ENCODE data around the gene FBXO41.
A peak's percentile ranks its signal among the peaks of the same experiment; 100 is the strongest.
"Not testable (repeated sequence)": the region's sequence is repeated elsewhere in the genome, so short reads cannot be mapped to it uniquely, and the experiment has no call there.

FBXO41 gene

DNA sequence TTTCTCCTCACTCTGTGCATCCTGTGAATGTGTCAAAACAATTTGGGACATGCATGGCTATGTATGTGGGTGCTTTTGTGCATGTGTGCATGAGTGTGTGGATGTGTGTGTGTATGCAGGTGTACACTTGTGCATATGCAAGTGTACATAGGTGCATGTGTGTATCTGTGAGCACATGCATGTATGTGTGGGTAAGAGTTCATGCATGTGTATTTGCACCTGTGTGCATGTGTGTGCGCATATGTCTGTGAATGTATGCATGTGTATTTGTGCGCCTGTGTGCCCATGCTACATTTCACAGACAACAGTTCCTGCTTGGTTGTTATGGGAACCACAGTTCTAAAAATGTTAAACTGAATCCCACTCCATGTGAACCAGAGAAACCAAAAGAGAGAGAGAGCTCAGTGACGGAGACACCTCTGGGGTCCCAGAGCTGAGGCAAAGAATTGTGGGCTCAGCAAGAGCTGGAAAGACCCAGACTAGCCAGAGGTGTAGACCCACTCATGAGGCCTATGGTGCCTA lies 1.9 kb upstream of the FBXO41 start:
- no peak for DNase-seq

DNA sequence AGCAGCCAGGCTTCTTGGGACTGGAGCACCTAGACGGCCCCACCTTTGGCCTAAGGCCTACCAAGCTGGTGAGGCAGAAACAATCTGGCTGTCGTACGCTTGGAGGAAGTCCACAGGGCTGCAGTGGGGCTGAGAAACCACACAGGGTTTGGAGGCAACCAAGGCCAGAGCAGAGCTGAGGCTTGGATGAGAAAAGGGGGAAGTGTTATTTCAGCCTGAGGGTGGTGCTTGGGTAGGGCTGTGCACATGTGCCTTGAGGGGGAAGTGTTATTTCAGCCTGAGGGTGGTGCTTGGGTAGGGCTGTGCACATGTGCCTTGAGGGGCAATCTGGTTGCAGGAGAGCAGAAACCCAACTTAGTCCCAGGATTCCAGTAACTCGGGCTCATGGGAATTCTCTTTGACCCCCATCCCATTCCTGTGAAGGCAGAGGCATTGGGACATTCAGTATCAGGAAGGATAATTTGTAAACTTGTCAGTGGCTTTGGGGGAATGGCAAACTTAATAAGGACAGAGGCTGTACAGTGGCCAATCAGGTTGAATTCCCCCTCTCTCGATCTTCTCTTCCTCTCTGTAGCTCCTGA lies 971 bp upstream of the FBXO41 start:
- DNase-seq: no peak

DNA sequence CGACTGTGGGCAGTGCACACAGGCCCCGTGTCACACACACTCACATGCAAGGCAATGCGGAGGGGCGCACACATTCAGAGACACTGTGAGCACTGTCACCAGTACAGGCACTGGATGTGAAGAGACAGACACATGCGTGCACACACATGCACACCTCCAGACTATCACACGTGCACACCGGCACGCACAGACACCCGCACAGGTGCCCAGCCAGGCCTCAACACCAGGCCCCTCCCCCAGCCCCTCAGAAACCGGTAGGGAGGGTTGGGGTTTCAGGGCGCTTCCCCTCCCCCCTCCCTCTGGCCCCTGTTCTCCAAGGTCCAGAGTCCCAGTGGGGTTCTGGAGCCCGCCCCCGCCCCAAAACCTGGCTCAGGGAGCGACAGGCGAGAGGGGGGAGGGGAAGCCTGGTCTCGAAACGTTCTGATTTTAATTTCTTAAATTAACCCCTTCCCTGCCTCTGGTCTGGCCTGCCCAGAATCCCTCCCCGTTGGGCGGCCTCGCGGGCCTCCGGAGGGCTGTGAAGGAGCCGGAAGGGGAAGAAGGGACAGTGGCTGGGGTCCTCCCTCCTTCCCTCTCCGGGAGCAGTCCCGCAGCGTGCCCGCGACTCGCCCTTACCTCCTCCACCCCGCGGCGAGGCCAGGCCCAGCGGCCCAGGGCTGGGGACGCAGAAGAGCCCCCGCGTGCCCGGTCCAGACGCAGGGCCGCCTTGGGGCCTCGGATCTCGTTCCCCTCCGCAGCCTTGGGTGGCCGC lies 558 bp downstream of the FBXO41 start:
- DNase-seq: no peak

DNA sequence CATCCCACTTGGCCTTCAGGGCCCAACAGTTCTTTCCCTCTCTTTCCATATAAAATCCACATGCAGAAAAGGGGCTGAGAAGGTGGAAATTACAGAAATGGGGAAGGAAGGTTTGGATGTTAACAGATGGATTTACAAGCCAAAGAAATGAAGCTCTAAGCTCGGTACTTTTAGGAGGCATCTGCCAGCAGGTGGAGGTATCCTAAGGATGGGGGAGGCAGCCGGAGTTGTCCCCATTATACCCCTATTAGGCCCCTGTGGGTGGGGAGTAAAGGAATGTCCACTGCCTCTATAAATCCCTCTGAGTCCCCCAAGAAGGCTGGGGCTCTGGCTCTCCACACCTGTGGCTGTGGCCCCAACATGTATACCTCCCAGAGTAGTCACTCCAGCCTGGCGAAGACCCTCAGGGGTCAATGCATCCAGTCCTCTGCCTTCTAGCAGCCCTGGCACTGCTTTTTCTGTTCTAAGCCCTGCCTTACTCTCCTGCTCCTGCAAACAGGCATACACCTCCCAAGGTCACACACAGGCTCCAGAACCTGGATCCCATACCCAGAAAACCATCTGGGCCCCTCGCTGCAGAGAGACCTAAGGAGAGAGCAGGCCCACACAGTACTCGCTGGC lies 1.2 kb downstream of the FBXO41 start:
- DNase-seq: no peak

DNA sequence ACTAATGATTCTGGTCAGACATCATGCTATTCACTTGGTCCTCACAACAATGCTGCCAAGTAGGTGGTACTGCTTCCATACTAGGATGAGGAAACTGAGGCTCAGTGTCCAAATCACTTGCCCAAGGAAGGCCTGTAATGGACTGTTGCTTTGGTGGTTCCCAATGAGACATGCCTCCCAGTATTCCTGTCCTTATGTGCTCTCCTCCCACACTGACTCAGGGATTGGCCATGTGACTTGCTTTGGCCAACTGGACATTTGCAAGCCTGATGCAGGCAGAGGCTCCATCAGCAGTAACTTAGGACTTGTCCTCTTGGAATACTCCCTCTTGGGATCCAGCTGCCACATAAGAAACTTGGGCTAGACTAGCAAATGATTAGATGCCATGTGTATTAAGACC lies 3.0 kb downstream of the FBXO41 start:
- DNase-seq: no peak

DNA sequence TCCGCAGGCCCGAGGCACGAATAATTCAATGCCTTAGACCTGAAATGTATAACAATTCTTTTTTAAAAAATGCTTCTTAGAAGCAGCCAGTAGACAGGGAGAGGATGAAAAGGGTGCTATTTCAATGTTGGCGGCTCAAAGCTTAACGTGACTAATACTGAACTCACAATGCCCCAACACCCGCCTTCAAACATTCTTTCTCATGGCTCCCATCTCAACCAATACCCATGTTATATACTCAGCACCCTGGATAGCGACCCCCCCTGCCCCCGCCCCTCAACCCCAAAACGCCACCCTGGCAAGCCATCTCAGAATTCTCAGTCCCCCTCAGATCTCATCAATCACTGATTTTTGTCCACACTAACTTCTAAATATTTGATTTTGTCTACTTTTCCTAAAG lies 4.4 kb downstream of the FBXO41 start:
- no peak for DNase-seq

DNA sequence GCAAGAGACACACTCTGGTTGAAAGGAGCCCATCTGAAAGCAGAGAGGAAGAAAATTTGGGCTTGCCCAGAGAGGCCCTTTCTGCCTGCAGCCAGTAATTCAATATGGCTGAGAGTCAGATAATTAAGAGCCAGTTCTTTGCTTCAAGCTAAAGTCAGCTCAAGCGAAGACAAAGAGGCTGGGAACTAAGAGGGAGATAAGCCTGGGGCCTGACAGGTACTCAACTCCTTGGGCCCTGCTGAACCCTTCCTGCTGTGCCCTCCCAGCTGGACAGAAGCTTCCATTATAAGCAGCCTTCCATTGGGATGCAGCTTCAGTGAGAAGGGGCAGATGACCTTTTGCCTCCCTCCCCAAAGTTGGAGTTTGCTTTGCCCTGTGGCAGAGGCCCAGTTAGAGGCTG lies 12.0 kb downstream of the FBXO41 start:
- no peak for DNase-seq

DNA sequence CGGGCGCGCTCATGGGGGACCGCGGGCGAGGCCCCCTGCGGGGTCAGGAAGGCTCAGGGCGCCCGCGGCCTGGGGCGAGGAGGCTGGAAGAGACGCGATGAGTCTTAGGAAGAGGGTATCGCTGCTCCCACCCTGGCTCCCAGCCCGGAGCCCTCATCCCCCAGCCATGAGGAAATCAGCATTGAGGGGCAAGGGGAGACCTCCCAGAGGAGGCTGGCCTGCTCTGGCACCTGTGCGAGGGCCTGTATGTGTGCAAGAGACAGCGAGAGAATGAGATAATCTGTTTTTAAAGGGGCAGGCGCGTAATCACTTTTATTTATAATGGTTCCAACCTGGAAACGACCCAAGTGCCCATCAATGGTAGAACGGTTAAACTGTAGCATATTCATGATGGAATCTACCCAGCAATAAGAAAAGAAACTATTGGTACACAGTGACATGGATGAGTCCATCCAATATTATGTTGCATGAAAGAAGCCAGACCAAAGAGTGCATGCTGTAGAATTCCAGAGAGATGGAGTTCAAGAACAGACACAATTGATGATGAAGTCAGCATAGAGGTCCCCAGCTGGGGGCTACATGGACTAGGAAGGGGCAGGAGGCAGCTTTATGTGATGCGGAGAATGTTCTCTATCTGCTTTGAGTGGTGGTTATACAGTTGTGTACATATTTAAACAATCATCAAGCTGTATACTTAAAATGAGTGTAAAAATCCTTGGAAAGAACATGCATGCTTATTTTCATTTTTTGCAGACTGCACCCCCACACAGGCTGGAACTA lies 14.4 kb downstream of the FBXO41 start:
- DNase-seq: no peak

DNA sequence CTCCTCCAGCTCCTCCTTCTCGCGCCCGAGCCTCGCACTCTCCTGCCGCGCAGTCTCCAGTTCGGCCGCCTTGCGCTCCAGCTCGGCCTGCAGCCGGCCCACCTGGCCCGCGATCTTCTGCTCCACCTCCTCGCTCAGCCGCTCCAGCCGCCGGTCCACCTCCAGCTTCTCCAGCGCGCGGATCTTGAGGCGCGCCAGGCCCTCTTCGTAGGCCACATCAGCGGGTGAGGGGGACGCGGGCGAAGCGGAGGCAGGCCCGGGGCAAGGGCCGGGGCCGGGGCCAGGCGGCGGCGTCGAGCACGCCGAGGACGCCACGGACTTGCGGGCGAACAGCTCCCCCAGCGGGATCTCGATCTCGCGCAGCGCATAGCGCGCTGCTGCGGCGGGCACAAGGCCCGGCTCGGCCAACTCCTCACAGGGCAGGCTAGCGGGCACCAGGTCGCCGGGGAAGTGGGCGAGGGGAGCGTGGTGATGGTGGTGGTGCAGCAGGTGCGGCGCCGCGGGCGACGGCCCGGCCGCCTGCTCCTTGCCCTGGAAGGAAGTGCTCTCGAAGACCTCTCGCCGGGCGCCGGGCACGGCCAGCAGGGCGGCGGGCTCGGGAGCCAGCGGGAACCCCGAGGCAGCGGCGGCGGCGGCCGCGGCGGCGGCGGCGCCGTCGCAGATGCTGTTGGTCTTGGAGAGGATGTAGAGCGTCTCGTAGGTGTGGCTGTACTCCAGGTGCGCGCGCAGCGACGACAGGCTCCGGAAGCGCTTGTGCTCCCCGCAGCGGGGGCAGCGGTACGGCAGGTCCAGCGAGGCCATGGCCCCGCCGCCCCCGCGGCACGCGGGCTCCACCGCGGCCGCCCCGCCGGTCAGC lies 15.2 kb downstream of the FBXO41 start:
- DNase-seq: peak; percentile 67

DNA sequence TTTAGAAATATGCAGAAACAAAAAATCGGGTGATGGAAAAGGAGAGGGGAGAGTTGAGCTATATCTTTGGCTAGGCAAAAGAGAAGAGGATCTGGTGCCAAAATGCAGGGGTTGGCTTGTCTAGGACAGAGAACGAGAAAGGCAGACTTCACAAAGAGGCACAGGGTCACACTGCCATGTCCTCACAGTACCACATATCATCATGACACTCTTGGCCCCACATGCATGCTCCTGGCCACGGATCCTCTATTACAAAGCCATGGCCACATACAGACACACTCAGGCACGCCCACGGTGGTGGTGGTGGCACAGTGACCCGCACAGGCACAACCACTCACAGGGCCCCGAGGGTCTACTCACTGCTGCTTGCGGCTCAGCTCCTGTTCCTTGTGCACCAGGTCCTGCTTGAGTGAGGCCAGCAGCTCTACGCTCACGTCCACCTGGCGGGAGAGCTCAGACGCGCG lies 15.9 kb downstream of the FBXO41 start:
- no peak for DNase-seq

DNA sequence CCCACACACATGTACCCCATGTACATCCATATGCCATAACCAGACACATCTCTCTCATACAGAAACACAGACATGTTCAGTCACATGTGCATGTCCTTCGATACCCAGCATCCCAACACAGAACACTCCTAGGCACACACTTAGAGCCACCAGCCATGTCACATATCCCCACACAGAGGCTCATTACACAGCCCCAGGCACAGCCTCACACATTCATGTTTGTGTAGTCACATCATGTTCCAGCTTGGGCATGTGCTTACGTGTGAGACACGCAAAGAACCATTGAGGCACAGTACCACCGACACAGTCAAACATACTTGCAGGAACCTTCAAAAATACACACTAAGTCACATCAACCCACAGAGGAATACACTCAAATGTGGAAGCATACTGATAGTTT lies 17.3 kb downstream of the FBXO41 start:
- DNase-seq: no peak

DNA sequence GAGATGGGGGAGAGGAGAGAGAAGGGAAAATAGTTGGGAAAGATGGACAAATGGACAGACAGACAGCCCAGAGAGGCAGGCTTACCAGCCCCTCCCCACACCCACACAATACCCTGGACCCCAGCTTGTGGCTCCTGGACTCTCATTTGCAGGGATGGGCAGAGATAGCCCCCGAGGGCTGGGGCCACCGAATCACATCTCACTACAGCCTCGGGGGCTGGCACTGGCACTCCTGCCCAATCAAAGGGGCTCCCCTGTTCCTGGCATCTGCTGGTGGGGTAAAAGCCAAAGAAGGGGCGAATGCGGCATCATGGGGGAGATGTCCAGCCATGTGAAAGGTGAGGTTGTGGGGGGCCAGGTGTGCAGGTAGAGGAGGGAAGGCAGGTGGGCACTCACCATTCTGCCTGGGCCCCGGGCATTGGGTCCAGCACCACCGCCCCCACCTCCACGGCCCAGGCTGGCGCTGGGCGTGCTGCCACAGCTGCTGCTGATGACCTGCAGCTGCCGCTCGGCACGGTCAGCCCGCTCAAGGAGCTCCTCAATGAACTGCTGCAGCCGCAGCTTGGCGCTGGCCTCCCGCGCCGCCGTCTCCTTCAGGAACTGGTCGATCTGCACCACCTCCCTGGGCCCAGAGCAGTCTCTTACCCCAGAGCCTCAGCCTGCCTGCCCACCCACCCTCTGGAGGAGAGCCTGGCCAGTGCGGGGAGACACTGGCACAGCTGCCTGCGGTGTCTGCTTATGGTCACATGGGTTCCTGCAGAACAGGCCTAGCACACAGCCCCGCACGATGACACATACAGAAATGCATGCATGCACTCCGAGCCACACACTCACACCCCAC lies 18.0 kb downstream of the FBXO41 start:
- no peak for DNase-seq

DNA sequence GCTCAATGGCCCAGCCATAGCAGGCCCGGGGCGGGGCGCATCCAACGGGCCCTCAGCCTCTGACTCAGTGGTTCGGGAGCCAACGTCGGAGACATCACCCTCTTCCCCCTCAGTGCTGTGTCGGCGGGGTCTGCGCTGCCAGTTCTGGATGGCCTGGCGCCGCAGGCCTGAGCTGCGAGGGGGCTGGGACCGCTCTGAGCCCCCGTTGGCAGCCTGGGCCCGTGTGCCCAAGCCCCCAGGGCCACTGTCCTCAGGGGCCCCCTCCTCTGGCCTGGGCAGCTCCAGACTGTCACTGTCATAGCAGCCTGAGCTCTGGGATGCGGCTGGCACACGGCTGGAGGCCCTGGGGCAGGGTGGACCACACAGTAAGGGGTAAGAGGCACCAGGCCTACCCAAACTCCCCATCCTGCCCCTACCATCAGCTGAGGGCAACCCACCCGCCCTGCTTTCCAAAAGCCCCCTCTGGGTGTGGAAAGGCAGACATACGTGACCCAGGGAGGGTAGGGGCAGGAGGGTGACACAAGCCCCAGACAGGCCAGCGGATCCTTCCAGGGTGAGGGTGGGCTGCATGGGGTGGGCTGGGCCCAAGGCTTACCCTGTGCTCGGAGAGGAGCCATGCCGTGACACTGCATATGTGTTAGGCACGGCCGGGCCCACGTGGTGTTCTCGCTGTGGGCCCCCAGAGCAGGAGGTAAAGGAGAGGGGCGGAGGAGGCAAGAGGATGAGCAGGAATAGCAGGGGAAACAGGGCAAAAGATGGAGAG lies 18.8 kb downstream of the FBXO41 start:
- no peak for DNase-seq

DNA sequence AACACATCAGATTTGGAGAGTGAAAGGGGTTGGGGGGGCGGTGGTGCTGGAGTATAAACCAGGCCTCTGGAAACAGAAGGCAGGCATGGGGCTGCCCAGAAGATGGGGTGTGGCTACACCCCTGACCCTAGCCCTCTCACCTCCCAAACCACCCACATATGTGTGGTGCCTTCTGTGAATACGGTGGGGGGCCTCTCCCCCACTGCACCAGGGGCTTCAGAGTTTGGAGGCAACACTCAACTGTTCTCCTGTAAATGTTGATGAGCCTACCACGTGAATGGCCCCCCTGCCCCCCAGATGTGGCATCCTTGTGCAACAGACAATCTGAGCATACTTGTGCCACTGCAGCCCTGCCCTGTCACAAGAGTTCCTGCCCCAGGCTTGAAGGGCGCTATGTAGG lies 19.5 kb downstream of the FBXO41 start:
- DNase-seq: no peak

DNA sequence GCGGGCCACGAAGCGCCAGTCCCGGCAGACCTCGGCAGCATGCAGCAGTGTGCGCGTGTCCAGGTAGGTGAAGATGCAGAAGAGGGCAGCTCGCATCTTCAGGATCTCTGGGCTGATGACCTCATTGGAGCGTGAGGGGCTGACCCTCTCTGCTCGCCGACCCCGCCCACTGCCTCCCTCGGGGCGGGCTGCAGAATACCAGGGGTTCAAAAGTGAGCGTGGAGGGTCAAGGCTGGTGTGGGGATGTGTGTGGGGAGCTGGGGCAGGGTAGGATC lies 20.0 kb downstream of the FBXO41 start:
- no peak for DNase-seq

DNA sequence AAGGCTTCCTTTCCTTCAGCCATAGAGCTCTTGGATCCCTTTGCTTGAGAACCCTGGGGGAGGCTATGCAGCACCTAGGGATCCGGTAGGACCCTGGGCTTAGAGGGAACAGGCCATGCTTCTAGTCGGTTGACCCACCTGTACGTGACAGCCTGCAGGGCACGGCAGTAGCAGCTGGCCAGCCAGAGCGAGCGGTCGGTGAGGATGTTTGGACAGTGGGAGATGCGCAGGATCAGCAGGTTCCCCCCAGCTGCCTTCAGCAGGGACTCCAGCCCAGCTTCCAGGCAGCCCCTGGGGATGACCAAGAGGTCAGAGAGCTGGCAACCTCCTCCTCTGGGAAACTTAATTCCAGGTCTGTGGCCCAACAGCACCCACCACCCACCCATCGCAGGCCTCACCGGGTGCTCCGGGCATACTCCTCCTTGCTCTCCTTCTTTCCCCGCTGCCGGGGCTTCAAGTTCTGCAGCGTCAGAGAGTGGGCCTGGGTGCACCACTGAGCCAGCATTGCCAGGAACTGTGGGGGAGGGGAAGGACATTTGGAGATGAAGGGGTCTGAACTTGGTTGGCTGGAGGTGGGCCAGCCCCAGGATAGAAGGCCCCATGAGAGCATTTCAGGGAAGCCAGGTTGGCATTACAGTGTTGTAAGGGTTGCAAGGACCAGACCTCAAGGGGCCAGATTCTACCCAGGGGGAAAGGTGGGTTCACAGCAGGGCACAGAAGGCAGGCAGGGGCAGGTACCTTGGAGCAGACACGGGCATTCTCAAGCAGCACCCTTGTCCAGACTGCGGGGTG lies 20.5 kb downstream of the FBXO41 start:
- no peak for DNase-seq

DNA sequence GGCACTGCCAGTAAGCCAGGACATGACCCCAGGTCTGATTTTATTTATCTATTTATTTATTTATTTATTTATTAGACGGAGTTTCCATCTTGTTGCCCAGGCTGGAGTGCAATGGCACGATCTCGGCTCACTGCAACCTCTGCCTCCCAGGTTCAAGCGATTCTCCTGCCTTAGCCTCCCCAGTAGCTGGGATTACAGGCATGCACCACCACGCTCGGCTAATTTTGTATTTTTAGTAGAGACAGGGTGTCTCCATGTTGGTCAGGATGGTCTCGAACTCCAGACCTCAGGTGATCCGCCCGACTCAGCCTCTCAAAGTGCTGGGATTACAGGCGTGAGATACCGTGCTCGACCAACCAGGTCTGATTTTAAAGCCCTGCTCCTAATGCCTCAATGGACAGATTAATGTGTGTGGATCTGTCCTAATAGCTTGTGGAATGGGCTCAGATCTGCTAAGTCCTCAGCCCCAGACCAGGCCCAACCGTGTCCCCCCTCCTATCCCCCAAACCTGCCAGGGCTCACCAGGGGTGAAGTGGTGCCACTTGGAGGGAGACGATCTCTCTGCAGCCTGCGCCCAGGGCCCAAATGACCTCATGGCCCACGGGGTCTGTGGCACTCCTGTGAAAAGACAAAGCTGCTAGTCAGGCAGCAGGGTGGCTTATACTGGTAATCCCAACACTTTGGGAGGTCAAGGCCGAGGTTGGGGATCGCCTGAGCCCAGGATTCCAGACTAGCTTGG lies 21.4 kb downstream of the FBXO41 start:
- not testable (repeated sequence) for DNase-seq

DNA sequence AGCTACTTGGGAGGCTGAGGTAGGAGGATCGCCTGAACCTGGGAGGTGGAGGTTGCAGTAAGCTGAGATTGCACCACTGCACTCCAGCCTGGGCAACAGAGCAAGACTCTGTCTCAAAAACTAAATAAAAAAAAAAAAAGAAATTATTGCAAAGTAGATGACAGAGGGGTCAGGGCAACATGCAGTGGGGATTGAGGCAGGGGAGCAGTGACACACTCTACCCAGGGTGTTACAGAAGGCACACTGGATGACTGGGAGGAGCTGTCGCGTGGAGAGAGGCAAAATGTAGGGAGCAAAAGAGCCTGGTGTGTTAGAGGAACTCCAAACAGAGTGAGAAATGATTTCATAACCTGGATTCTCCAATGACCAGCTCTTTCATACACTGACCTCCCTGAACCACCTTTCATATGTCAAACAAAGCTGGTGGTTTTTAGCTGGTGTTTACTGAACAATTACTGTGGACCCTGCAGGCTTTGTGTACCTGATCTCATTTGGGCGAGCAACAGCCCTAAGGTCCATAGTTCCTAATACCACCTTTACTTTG lies 22.1 kb downstream of the FBXO41 start:
- DNase-seq: no peak

Measured in stimulated activated naive CD4-positive, alpha-beta T cell treated with Interleukin-2 at 50 U/mL for 16 hours (primary cell).